ENCODE results near the gene TRPM2.

TRPM2 gene

DNA sequence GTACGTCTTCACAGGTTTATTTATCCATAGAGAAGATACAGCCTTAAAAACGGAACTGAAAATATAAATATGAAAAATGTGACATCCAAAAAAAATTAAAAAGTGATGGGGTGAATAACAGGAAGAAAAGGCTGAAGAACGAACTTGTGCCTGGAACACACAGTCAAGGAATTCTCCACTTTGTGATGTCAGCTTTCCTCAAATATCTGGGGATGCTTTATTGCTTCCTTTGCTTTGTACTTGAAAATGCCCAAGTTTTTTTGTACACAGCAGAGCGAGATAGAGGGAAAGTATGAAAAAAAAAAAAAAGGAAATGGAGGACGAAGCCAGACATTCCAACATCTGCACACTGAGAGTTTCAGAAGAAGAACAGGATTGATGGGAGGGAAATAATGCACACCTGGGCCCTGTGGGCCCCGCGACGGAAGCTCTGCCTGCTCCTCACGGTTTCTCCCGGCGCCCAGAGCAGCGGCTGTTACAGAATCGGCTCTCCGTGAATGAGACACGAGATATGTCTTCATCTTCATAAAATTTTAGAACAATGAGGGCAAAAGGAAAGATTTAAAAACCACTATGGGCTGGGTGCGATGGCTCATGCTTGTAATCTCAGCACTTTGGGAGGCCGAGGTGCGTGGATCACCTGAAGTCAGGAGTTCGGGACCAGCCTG lies 91.9 kb downstream of the TRPM2 start:
- no peak for DNase-seq (ENCODE audit: low read depth in 2 of 2)

DNA sequence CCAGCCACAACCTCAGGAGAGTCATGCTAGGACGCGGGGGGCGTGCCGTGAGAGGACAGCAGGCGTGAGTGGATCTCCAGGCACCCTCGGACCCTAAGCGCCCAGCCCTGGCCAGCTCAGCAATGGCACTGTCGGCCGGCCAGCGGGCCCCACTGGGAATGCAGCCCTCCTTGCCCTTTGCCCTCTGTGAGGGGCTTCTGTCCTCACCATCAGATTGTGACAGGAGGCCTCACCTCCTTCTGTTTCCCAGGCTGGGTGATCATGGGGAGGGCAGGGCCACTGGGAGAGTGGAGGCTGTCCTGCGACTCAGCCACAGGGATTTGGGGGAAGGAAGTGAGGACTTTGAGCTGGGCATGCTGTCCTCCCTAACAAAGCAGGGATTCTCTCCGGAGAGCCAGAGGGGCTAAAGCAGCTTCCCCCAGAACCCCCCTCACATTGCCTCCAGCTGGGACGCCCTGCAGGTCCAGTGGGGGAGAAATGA lies 95.3 kb downstream of the TRPM2 start:
- DNase-seq (ENCODE audit: low read depth in 2 of 2), result no peak

DNA sequence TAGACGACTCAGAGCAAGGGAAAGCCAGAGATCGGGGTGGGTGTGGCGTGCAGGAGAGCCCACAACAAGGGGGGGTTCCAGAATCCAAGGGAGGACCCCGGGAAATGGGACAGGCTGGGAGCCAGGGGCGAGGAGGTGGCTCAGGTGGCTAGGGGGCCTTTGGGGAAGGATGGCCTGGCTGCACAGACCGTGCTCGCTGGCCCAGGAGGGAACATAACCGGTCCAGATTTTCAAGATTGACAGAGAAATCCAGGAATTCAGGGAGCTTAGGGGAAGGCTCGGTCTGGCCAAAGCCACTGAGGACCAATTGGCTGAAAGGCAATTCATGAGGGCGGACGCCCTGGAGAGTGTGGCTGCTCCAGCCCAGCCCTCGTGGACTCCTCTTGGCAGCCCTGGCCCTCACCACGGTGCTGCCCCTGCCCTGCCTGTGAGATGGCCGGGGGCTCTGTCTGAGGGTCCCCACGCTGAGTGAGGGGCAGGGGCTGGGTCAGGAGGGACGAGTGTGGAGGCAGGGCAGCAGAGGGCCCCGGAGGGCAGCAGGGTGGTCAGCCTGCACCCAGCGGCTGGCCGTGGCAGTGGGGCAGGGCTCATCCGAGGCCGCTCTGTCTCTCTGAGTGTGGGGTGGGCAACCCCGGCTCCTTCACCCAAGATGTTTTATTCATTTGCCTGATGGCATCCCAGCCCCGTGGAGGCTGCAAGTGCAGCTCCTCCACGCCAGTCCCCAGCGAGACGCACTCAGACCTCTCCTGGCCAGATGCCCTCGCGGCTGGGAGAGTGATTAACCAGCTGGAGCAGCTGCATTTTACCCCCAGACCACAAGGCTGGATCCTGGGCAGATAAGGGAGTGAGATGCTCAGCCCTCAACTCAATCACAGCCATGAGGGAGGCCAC lies 96.3 kb downstream of the TRPM2 start:
- DNase-seq (ENCODE audit: low read depth in 2 of 2), result no peak

DNA sequence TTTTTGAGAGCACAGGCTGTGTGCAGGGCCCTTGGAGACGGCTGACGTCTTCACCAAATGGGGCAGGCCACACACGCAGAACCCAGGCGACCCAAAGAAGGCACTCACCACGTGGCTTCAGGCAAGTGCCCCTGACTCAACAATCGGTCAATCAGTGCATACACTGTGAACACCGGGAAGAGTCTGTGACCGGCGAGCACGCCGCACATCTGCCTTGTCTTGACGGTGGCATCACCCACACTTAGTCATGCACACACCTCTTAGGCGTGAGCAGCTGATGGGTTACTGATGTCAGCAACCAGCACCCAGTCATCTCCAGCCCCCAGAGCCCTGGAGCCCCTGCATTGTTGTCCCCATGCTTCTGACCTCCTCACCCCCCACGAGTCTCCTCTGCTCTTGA lies 97.0 kb downstream of the TRPM2 start:
- no peak for DNase-seq (ENCODE audit: low read depth in 2 of 2)

DNA sequence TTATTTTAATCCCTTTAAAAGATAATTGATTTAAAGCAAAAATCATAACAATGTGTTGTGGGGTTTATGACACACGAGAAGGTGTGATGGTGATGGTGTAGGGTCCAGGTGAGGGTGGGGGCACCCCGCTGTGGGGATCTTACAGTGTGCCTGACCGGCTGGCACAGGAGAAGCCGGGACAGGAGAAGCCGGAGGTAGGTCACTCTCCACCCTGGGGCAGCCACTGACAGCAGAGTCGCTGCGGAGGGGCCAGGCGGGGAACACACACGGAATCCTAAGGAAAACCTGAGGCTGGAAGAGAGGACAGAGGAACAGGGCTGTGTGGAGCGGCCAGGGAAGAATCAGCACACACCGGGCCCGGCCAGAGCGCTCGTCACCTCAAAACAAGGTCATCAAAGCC lies 97.6 kb downstream of the TRPM2 start:
- no peak for DNase-seq (ENCODE audit: low read depth in 2 of 2)

DNA sequence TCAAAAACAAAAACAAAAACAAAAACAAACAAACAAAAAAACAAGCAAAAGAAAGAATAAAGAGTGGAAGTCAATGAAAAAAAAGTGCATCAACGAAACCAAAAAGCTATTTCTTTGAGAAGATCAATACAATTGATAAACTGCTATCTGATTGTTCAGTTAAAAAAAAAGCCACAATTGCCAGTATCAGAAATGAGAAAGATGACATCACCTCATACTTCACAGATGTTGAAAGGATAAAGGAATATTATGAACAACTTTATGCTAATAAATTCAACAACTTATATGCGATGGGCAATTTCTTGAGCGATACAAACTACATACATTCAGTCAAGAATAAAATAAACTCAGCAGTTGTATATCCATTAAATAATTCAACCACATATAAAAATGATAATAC lies 99.7 kb downstream of the TRPM2 start:
- no peak for DNase-seq (ENCODE audit: low read depth in 2 of 2)

DNA sequence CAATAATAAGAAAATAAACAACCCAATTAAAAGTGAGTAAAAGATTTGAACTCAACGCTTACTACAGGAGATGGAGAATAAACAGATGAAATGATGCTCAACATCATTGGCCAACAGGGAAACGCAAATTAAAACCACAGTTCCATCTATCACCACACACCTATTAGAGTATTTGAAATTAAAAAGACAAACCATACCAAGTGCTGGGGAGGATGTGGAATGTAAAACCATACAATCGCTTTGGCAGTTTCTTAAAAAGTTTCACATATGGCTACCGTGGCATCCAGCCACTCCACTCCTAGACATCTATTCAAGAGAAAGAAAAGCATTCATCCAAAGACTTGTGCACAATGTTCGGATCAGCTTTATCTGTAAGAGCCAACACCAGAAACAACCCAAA lies 100.6 kb downstream of the TRPM2 start:
- no peak for DNase-seq (ENCODE audit: low read depth in 2 of 2)

DNA sequence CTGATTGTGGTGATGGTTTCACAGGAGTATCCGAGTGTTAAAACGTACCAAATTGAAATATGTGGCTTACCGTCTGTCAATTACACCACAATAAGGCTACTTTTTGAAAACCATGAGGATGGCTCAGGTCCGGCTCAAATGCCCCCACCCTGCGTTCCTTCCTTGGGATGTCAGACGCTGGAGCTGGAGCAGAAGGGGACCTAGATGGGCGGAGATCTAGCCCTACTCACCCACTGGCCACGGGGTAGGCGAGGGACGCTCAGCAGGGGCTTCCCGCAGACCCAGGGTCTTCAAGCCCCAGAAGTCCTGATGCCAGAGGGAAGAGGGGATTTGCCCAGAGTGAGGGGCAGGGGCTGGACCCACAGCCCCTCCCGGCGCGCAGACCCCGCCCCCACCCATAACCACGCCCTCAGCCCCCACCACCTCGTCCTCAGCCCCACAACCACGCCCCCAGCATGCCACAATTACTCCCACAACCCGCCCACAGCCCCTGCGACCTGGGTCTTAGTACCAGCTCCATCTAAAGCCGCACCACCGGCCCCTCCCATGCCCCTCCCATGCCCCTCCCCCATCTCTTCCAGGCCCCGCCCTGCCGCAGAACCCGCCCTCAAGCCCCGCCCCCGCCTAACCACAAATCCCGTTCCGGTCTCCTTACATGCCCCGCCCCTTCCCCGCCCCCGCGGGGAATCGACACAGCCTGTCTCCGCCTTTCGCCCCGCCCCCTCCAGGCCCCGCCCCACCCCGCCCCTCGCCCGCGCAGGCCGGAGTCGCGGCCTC lies 101.5 kb downstream of the TRPM2 start, which contains the start of gene LRRC3:
Gene LRRC3 (plus strand): TSS at position 764 of the 777 bp plus-strand sequence. CDS start 1,135 bp downstream, outside the sequence.
- peak; percentile 52 to 59 for DNase-seq (ENCODE audit: low read depth in 2 of 2)

DNA sequence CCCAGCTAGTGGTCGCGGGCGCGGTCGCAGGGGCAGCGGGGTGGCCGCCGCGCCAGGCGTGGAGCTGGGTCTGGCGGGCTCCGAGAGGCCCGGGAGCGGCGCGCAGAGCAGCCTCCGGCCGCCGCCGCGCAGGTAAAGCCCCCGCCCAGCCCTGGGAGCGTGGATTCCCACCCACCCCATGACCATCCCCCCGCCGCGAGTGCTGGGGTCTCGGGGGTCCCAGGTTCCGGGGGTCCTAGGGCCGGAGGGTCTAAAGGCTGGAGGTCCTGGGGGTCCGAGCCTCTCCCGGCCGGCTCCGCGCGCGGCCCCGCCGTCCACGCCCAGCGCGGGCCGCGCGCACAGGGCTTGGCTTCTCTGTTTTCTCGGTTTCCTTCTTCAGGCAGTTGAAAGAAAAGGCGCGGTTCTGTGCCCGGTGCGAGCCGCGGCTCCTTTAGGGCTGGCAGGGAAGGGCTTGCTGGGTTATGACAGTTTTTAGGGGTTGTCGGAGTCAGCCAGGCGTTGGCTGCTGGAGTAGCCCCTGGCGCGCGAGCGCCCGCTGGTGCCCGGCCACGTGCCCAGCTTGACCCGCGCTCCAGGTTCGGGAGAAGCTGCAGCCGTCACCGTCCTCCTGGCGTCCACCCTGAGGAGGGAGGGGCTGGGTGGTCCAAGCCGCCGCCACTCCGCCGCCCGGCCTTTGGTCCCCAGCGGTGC lies 102.2 kb downstream of the TRPM2 start:
- no peak for DNase-seq (ENCODE audit: low read depth in 2 of 2)

DNA sequence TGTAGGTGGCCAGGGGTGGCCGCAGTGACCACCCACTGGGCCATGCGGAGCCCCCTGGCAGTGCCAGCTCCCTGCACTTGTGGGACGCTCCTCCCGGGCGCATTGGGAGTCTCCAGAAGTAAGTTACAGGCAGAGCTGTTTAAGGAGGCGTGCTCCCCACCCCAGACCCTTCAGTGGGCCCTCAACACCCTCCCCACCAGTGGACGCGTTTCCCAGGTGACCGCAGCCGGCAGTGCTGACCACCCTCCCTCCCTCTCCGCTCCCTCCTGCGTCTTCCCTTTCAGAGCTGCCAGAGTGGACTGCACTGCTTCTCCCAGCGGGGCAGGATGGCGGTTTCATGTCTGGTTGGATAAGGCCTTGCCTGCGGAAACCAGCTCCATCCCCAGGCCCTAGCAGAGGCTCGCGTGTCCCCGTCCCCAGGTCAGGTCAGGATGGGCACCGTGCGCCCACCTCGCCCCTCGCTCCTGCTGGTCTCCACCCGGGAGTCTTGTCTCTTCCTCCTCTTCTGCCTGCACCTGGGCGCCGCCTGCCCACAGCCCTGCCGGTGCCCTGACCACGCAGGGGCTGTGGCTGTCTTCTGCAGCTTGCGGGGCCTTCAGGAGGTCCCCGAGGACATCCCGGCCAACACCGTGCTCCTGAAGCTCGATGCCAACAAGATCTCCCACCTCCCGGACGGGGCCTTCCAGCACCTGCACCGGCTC lies 102.9 kb downstream of the TRPM2 start:
- DNase-seq (ENCODE audit: low read depth in 2 of 2), result no peak

DNA sequence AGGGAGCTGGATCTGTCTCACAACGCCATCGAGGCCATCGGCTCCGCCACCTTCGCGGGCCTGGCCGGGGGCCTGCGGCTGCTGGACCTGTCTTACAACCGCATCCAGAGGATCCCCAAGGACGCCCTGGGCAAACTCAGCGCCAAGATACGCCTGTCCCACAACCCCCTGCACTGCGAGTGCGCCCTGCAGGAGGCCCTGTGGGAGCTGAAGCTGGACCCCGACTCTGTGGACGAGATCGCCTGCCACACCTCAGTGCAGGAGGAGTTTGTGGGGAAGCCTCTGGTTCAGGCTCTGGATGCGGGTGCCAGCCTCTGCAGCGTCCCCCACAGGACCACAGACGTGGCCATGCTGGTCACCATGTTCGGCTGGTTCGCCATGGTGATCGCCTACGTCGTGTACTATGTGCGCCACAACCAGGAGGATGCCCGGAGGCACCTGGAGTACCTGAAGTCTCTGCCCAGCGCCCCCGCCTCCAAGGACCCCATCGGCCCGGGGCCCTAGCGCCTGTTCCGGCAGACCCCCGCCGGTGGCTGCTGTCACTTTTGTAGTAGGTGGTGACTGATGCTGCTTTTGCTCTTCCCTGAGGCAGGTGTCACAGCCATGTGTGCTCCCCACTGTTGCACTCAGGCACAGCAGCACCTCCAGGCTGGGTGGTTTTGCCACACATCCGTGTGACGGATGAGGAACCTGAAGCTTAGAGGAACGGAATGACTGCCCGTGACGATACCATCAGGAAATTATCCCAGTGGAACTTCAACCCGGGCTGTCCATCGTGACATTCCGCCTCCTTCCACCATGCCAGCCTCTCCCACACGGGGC lies 103.7 kb downstream of the TRPM2 start:
- DNase-seq (ENCODE audit: low read depth in 2 of 2), result no peak

DNA sequence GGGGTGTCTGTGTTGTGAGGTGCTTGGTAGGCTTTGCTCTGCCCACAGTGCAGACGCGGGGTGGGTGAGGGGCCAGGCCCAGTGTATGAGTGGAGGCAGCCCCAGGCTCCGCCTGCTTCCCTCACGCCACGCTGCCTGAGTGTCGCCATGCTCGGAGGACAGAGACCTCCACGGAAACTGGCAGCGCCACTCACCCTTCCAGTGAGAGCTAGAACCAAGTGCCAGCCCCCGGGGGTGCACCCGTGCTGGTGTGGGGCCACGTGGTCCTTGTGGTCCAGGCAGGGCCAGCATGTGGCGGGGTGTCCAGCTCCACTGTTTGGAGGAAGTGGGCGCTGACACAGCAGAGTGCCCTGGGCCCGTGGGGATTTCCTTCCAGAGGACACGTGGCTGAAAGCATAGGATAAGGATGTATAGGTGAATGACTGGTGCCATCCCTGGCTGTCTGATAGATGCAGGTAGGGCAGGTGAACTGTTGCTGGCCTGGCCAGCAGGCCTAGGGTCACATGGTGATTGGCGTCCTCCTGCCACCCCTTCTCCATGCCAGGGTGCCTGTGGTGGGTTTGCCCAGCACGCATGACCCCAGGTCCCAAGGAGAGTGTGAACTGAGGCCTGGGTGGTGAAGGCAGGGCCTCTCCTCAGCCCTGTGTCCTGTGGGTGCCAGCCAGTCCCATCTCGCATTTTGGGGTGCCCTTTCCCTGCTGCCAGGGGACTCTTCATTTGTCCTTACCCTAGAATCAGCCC lies 105.7 kb downstream of the TRPM2 start:
- DNase-seq (ENCODE audit: low read depth in 2 of 2), result no peak

DNA sequence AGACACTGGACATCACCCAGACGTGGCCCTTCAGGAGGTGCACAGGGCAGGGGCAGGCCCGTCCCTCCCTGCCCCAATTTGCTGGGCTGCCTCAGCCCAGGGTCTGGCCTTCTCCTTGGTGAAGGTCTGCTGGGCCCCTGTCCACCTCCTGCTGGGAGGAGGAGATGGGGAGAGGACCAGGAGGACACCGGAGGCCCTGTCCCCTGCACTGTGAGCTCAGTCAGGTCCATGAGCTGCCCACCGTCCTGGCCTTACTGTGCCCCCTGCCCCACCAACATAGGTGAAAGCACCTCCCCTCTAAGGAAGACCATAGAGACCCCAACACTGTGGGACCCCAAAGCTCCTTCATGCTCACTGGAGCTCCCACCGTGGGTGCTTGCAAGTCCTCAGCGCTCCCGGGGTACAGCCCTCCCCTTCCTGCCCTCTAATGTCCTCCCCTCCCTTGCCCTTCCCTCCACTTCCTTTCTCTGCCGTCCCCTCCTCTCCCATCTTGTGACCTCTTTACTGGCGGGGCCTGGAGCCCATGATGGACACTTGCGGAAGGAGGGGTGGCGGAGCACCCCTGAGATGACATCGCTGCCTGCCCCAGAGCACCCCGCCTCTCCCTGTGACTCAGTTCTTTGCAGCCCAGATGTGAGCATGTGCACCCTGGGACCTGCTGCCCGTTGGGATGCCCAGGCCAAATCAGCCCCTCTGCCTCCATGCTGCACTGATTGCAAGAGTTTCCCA lies 106.5 kb downstream of the TRPM2 start:
- DNase-seq (ENCODE audit: low read depth in 2 of 2), result no peak

DNA sequence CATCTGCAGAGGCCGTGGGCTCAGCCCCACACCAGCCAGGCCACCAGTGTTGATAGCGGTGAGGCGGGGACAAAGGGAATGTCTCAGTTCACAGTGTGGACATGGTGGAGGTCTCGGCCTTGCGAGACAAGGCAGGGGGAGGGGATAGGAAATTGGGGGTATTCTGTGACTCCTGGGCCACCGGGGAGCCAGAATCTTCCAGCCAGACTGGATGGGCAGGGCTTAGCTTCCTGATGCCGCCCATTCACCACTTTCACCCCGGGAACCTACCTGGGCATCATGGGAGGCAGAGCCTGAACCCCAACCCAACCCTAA lies 107.0 kb downstream of the TRPM2 start:
- DNase-seq (ENCODE audit: low read depth in 2 of 2), result no peak

DNA sequence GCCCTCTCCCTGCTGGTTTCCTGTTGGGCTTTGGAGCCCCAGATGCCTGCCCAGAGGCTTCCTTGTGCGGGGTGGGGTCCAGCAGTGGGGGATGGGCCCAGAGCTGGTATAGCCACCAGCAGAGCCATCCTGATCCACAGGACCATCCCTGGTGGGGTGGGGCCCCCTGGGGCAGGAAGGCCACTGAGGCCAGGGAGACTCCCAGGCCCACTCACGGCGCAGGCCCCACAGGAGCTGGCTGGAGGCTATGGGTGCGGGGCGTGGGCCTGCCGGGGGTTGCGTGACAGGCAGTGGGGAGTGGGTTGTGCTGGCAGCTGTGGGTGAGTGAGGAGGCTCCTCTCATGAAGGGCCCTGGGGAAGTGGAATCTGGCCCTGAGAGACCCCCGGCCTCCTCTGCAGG lies 107.6 kb downstream of the TRPM2 start:
- DNase-seq (ENCODE audit: low read depth in 2 of 2), result no peak

DNA sequence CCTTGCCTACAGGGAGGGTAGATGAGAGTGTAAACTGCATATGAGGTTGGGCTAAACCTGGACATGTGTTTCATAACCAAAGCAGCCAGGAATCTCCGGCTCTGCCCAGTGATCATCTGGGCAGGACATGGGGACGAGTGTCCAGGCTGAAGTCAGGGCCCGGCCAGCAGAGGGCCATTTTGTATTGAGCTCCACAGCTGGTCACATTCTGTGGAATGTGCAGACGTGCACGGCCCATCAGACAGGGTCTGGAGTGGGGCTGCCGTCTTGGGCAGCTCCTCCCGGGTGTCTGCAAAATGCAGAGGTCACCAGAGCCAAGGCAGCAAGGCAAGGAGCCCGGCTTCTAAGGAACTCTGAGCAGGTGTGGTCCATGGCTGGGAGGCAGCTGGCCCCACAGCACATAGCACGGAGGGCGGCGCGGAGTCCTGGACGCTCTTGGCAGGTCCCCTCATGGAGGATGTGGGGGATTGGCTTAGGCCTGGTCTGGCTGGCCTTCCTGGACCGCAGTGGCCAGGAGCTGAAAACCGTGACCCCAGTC lies 108.1 kb downstream of the TRPM2 start:
- no peak for DNase-seq (ENCODE audit: low read depth in 2 of 2)

DNA sequence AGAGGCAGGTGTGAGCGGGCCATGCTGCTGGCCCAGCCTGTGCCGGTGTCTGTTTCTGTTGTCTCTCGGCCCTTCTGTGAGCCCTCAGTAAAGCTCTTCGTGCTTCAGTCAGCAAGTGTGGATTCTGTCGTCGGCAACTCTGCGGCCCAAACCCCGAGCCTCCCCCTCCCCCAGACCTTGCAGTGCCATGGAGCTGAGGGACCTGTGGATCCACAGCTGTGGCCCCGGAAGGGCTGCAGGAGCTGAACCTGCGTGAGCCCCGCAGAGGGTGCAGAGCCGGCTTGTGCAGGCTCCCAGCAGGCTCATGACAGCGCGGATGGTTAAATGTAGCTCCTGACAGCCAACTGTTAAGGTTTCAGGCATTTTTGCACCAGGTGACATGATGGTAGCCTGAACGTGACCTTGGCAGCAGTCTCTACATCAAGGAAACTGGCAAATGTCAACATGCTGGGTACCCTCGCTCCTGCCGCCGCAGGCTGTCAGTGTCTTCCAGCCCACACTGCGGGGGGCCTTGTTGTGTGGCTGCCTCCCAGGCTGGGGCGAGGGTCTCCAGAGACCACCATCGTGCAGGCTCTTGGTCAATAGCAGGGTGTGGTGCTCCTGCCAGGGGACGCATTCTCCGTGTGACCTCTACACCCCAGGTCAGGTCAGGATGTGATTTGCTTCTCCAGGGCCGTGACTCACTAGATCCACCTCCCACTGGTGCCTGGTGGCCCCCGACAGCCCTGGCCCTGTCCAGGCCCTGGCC lies 108.8 kb downstream of the TRPM2 start:
- DNase-seq (ENCODE audit: low read depth in 2 of 2), result no peak

DNA sequence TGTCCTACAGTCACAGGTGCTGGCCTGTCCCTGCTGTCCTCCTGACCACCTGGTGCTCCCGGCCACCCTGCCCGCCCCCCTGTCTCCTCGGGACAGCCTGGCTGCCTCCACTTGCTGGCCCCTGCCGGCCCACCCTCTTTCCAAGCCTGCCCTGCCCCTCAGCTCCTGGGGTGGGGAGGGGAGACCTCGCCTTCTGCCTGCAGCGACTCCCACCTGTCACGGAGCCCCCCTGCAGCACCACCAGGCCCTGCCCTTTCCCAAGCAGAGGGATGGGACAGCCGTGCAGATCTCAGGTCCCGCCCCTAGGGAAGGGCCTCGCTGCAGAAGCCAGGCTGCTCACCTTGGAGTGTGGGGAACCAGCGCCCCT lies 109.4 kb downstream of the TRPM2 start:
- DNase-seq (ENCODE audit: low read depth in 2 of 2), result no peak

All from fibroblast of skin of left quadriceps (primary cell).